ENCODE measurements around the gene DYRK4. TPM values are rescaled to one million over a fixed set of nuclear protein-coding genes. Genes with fewer than 3 reads are reported as not detected.
A peak's percentile ranks its signal among the peaks of the same experiment; 100 is the strongest.

DYRK4 gene
- total and polyA plus RNA-seq, 4 experiments from 2014 or later = 15.6 to 34.7 (median 23.9) TPM

- Histone ChIP-seq H3K27me3 (ENCODE audit: insufficient read depth, low read length) (no peaks in the 10 kb centered on the region), H3K4me1 (ENCODE audit: insufficient read depth, low read length) (peaks cover 16% of the 10 kb centered on the region), H3K27ac (ENCODE audit: low read depth, low read length) (no peak overlapping the region), H3K36me3 (ENCODE audit: insufficient read depth, low read length) (no peaks in the 10 kb centered on the region), H3K9me3 (ENCODE audit: control insufficient read depth in 1 of 2, low read length in 2 of 2) (no peaks in the 10 kb centered on the region), H3K4me3 (ENCODE audit: low read length in 2 of 2) (no peak overlapping the region)
- no peak for DNase-seq
- Mint-ChIP-seq H3K27me3 (peaks cover 0 to 4% of the 10 kb centered on the region in 2 donors), H3K9me3 (no peaks in the 10 kb centered on the region), H3K36me3 (peaks cover 0 to 12% of the 10 kb centered on the region in 2 donors), H3K27ac (no peak overlapping the region), H3K4me1 (peaks cover 13 to 26% (median 17%) of the 10 kb centered on the region in 4 donors), H3K4me3 (no peak overlapping the region)
- intact Hi-C loops (cut with micrococcal nuclease) = loop anchor here (5.0 kb wide), 1 partner anchor 773 kb away; the partner anchor contains the start of gene PARP11
- ChIA-PET POLR2A (ENCODE audit: partially characterized antibody) (no interaction called here), CTCF (ENCODE audit: partially characterized antibody) (no interaction called here)
These were observed 83.0 kb downstream of the DYRK4 start for GRCh38 chr12:4645023-4645422.

- H3K27ac ChIP-seq (ENCODE audit: low read depth, low read length) = peak overlapping the region; percentile 66
- peaks cover 25% of the 10 kb centered on the region for H3K4me1 ChIP-seq (ENCODE audit: insufficient read depth, low read length)
- DNase-seq = no peak
- ChIA-PET CTCF (ENCODE audit: partially characterized antibody) (interaction anchor here (0.9 to 1.0 kb wide), 2 partner anchors 44 to 209 kb away, joined by 3 to 5 read pairs; no protein-coding TSS in a partner anchor), POLR2A (ENCODE audit: partially characterized antibody) (interaction anchor here (0.8 to 1.6 kb wide), 5 partner anchors 8 to 896 kb away, joined by 3 to 7 read pairs (median 6); partner anchors contain the start of genes CRACR2A and RAD51AP1)
- H3K4me1 Mint-ChIP-seq = peaks cover 33 to 51% (median 40%) of the 10 kb centered on the region in 4 donors
- no peaks in the 10 kb centered on the region for H3K27me3 ChIP-seq (ENCODE audit: insufficient read depth, low read length)
- no peaks in the 10 kb centered on the region for H3K36me3 ChIP-seq (ENCODE audit: insufficient read depth, low read length)
- peak overlapping the region; percentile 87 to 98 (median 94) for H3K27ac Mint-ChIP-seq
- no peaks in the 10 kb centered on the region for H3K27me3 Mint-ChIP-seq
- intact Hi-C loops (cut with micrococcal nuclease) = loop anchor here (2.0 to 5.0 kb wide), 2 partner anchors 295 to 776 kb away; partner anchors contain the start of gene PARP11
- H3K9me3 ChIP-seq (ENCODE audit: control insufficient read depth in 1 of 2, low read length in 2 of 2) = no peaks in the 10 kb centered on the region
- peaks cover 0 to 12% of the 10 kb centered on the region in 2 donors for H3K36me3 Mint-ChIP-seq
- H3K4me3 ChIP-seq (ENCODE audit: low read length in 2 of 2) = peak overlapping the region; percentile 61 to 94
- H3K9me3 Mint-ChIP-seq = no peaks in the 10 kb centered on the region
- H3K4me3 Mint-ChIP-seq = peak overlapping the region; percentile 92 to 99 (median 96)
These were observed 86.1 kb downstream of the DYRK4 start for GRCh38 chr12:4648104-4648500.

GRCh38 chr12:4648501-4649357, 86.7 kb downstream of the DYRK4 start, which contains the start of the genes AKAP3 and NDUFA9:
Gene AKAP3 (minus strand): TSS chr12:4649051. CDS start chr12:4638196, 10,855 bp downstream.
Gene NDUFA9 (plus strand): TSS chr12:4649114. CDS start chr12:4649127, 13 bp downstream.
- CTCF ChIA-PET (ENCODE audit: partially characterized antibody) = interaction anchor here (0.9 to 1.0 kb wide), 3 partner anchors 44 to 208 kb away, joined by 3 to 5 read pairs (median 4); no protein-coding TSS in a partner anchor
- Mint-ChIP-seq H3K4me1 (peaks cover 36 to 56% (median 44%) of the 10 kb centered on the region in 4 donors), H3K36me3 (peaks cover 0 to 14% of the 10 kb centered on the region in 2 donors), H3K4me3 (peak within 1 kb of the TSS; percentile 92 to 99 (median 96)), H3K27ac (peak within 1 kb of the TSS; percentile 87 to 98 (median 94)), H3K9me3 (no peaks in the 10 kb centered on the region), H3K27me3 (no peaks in the 10 kb centered on the region)
- H3K36me3 ChIP-seq (ENCODE audit: insufficient read depth, low read length) = peaks cover 2% of the 10 kb centered on the region
- H3K4me1 ChIP-seq (ENCODE audit: insufficient read depth, low read length) = peaks cover 29% of the 10 kb centered on the region
- H3K27me3 ChIP-seq (ENCODE audit: insufficient read depth, low read length) = no peaks in the 10 kb centered on the region
- POLR2A ChIA-PET (ENCODE audit: partially characterized antibody) = interaction anchor here (0.6 to 1.6 kb wide), 11 partner anchors 8 to 1776 kb away, joined by 3 to 7 read pairs (median 3); partner anchors contain the start of genes CRACR2A, RAD51AP1 and TIGAR
- H3K27ac ChIP-seq (ENCODE audit: low read depth, low read length) = peak within 1 kb of the TSS; percentile 66
- H3K4me3 ChIP-seq (ENCODE audit: low read length in 2 of 2) = peak within 1 kb of the TSS; percentile 61 to 94
- peak; percentile 80 to 87 (median 82) for DNase-seq
- intact Hi-C loops (cut with micrococcal nuclease) = loop anchor here (1.0 to 5.0 kb wide), 4 partner anchors 44 to 776 kb away; partner anchors contain the start of genes PARP11 and RAD51AP1
- H3K9me3 ChIP-seq (ENCODE audit: control insufficient read depth in 1 of 2, low read length in 2 of 2) = no peaks in the 10 kb centered on the region

GRCh38 chr12:4649358-4649661, 87.3 kb downstream of the DYRK4 start:
- intact Hi-C loops (cut with micrococcal nuclease) = loop anchor here (1.0 to 5.0 kb wide), 4 partner anchors 45 to 777 kb away; partner anchors contain the start of genes PARP11 and RAD51AP1
- Histone ChIP-seq H3K36me3 (ENCODE audit: insufficient read depth, low read length) (peaks cover 8% of the 10 kb centered on the region), H3K27me3 (ENCODE audit: insufficient read depth, low read length) (no peaks in the 10 kb centered on the region), H3K9me3 (ENCODE audit: control insufficient read depth in 1 of 2, low read length in 2 of 2) (no peaks in the 10 kb centered on the region), H3K27ac (ENCODE audit: low read depth, low read length) (peak overlapping the region; percentile 66), H3K4me3 (ENCODE audit: low read length in 2 of 2) (peak overlapping the region; percentile 61 to 94), H3K4me1 (ENCODE audit: insufficient read depth, low read length) (peaks cover 29% of the 10 kb centered on the region)
- POLR2A ChIA-PET (ENCODE audit: partially characterized antibody) = interaction anchor here (0.6 to 1.6 kb wide), 9 partner anchors 9 to 1776 kb away, joined by 3 to 7 read pairs (median 4); partner anchors contain the start of genes RAD51AP1 and TIGAR
- Mint-ChIP-seq H3K27ac (peak overlapping the region; percentile 87 to 98 (median 94)), H3K9me3 (no peaks in the 10 kb centered on the region), H3K4me1 (peaks cover 40 to 61% (median 49%) of the 10 kb centered on the region in 4 donors), H3K27me3 (no peaks in the 10 kb centered on the region), H3K4me3 (peak overlapping the region; percentile 92 to 99 (median 96)), H3K36me3 (peaks cover 0 to 20% of the 10 kb centered on the region in 2 donors)
- DNase-seq = no peak
- CTCF ChIA-PET (ENCODE audit: partially characterized antibody) = interaction anchor here (1.0 kb wide), 2 partner anchors 45 to 208 kb away, joined by 4 to 5 read pairs; no protein-coding TSS in a partner anchor

DNA sequence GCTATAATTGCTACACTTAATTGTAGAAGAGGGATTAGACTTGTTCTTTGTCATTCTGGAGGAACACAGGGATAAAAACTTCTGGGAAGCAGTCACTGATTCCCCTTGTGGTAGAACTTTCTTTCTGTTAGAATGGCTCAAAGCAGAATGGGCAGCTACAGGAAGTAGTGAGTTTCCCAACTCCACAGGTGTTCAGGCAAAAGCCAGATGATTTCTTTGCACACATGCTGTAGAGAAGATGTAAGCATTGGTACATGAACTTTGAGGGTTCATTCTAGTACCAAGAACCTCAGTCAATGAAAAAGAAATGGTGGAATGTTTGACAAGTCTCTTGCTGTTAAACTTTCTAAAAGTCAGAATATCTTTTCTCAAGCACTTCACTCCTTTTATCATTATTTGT, 91.2 kb downstream of the DYRK4 start:
- no peaks in the 10 kb centered on the region for H3K27me3 Mint-ChIP-seq
- H3K4me1 ChIP-seq (ENCODE audit: insufficient read depth, low read length) = peaks cover 22% of the 10 kb centered on the region
- POLR2A ChIA-PET (ENCODE audit: partially characterized antibody) = no interaction called here
- intact Hi-C loops (cut with micrococcal nuclease) = no loop called here
- CTCF ChIA-PET (ENCODE audit: partially characterized antibody) = no interaction called here
- H3K27ac Mint-ChIP-seq = no peak overlapping the region
- H3K9me3 ChIP-seq (ENCODE audit: control insufficient read depth in 1 of 2, low read length in 2 of 2) = no peaks in the 10 kb centered on the region
- H3K9me3 Mint-ChIP-seq = no peaks in the 10 kb centered on the region
- H3K4me1 Mint-ChIP-seq = peaks cover 41 to 54% (median 47%) of the 10 kb centered on the region in 4 donors
- H3K27ac ChIP-seq (ENCODE audit: low read depth, low read length) = no peak overlapping the region
- peaks cover 24 to 50% of the 10 kb centered on the region in 2 donors for H3K36me3 Mint-ChIP-seq
- no peak for DNase-seq
- no peak overlapping the region for H3K4me3 ChIP-seq (ENCODE audit: low read length in 2 of 2)
- H3K4me3 Mint-ChIP-seq = no peak overlapping the region
- no peaks in the 10 kb centered on the region for H3K27me3 ChIP-seq (ENCODE audit: insufficient read depth, low read length)
- H3K36me3 ChIP-seq (ENCODE audit: insufficient read depth, low read length) = peaks cover 34% of the 10 kb centered on the region

DNA sequence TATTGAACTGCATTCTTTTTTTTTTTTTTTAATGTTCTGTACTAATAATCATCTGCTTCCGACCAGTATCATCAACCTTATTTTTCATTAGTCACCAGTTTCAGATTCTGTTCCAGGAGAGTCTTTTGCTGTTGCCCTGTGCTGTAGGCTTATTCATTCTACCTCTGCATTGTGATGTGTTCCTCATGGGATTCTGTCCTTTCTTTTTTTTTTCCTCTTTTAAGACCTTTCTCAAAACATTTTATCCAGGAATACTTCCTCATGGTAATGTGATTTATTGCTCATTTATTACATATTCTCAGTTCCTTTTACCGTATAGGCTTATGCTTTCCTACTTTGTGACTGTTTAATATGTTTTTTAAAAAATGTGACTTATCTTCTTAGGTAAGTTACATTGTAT, 91.7 kb downstream of the DYRK4 start:
- Mint-ChIP-seq H3K36me3 (peaks cover 24 to 50% of the 10 kb centered on the region in 2 donors), H3K9me3 (no peaks in the 10 kb centered on the region), H3K27ac (no peak overlapping the region), H3K27me3 (no peaks in the 10 kb centered on the region), H3K4me1 (peaks cover 40 to 49% (median 45%) of the 10 kb centered on the region in 4 donors), H3K4me3 (no peak overlapping the region)
- H3K4me1 ChIP-seq (ENCODE audit: insufficient read depth, low read length) = peaks cover 20% of the 10 kb centered on the region
- H3K4me3 ChIP-seq (ENCODE audit: low read length in 2 of 2) = no peak overlapping the region
- no peaks in the 10 kb centered on the region for H3K27me3 ChIP-seq (ENCODE audit: insufficient read depth, low read length)
- no peaks in the 10 kb centered on the region for H3K9me3 ChIP-seq (ENCODE audit: control insufficient read depth in 1 of 2, low read length in 2 of 2)
- DNase-seq = no peak
- ChIA-PET POLR2A (ENCODE audit: partially characterized antibody) (no interaction called here), CTCF (ENCODE audit: partially characterized antibody) (interaction anchor here (1.0 kb wide), 1 partner anchor 48 kb away, joined by 3 read pairs; no protein-coding TSS in a partner anchor)
- peaks cover 36% of the 10 kb centered on the region for H3K36me3 ChIP-seq (ENCODE audit: insufficient read depth, low read length)
- H3K27ac ChIP-seq (ENCODE audit: low read depth, low read length) = no peak overlapping the region
- intact Hi-C loops (cut with micrococcal nuclease) = no loop called here

Measured in CD4-positive, alpha-beta memory T cell (primary cell).